HG03025 (cell line): ENCODE measurements around the gene GIGYF2.

Experiments
- ATAC-seq: cut with Tn5 transposase; IDR thresholded peaks from one replicate; pipeline ENCODE4 v1.9.1; 2021; ENCODE audit warnings: mild to moderate bottlenecking, moderate library complexity; ENCODE audit not compliant: unreplicated experiment, low FRiP score

Gene GIGYF2

DNA sequence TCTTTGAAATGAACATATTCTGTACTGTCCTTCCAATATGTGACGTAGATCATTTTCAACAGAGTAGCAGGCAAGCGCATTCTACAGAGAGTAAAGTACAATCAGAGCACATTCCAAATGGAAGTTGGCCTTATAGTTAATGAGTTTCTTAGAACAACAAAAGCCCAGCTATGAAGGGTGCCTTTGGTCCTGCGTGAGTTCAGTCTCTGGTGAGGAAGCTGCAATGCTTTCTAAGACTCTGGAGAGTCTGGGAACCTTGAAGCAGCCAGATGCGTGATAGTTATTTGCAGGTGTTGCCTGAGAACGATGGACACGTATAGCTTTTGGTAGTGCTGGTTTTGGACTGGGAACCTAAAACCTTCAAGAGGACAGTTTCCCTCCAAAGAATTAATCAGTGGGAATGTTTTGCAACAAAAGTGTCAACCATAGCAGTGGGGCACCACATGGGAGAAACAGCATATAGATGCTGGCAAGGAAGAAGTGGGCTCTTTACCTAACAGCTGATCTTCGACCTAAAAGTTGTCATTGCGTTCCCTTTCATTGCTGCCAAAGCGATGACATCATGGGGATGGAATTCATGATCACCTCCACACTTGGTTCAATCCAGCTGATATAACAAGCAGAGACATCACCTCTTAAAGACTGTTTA lies 163.6 kb downstream of the GIGYF2 start:
- ATAC-seq, result no peak

DNA sequence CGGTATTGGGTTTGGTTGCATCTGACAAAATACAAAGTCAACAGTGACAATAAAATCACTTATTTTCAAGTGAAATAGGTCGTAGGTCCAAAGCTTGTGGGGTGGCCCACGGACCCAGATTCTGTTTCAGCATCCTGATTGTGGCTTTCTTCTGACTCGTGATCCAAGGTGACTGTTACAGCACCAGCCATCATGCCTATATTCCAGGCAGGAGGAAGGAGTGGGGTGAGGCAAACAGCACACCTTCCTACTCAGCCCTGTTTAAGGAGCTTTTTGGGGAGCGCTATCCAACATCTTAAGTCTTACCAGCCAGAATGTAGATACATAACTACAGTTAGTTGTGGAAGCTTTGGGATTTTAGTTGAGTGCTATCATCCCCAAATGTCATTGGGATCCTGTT lies 164.2 kb downstream of the GIGYF2 start:
- ATAC-seq, result no peak

DNA sequence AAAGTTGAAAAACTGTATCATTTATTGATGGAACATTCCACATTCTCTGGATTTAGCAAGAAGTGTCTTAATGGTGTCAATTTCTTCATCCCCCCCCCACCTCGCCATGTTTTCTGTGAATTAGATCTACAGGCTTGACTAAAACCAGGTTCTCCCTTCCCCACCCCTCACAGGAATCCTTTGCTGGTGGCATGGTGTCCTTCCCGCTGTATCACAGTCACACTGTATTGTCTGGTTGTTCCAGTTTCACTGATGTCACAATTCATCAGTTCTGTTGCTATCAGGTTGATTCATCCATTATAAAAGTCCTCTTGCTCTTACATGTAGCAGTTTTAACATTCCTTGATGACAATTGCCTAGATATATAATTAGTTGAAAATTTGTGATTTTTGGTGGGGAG lies 166.9 kb downstream of the GIGYF2 start:
- ATAC-seq, result no peak

DNA sequence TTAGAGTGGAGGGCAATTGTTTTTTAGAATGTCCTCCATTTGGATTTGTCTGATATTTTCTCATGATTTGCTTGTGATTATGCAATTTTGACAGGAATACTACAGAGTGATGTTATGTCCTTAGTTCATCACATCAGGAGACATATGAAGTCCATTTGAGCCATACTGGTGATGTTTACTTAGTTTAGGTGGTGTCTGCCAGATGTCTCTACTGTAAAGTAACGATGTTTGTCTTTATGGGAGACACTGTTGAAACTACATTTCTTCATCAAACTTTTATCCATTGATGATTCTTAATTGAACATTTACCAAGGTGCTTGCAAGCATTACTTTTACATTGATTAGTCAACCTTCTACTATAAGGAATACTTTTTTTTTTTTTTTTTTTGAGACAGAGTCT lies 168.0 kb downstream of the GIGYF2 start:
- ATAC-seq, result no peak

DNA sequence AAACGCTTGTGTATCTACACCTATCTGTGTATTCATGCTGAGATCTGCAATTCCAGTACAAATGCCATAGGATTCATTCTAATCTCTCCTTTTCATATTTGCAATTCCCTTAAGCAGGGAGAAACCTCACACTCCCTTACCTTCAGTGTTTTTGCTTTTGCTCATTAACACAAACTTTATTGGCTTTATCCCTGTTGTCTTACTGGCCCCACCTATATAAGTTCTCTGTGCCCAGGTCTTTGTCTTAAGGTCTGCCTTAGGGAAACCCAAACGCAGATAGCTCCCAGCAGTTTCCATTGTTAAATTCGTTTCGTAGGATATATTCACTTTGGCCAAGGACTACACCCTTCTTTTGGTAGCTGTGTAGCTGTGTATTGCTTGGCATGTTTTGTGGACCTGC lies 169.0 kb downstream of the GIGYF2 start:
- ATAC-seq, result no peak

DNA sequence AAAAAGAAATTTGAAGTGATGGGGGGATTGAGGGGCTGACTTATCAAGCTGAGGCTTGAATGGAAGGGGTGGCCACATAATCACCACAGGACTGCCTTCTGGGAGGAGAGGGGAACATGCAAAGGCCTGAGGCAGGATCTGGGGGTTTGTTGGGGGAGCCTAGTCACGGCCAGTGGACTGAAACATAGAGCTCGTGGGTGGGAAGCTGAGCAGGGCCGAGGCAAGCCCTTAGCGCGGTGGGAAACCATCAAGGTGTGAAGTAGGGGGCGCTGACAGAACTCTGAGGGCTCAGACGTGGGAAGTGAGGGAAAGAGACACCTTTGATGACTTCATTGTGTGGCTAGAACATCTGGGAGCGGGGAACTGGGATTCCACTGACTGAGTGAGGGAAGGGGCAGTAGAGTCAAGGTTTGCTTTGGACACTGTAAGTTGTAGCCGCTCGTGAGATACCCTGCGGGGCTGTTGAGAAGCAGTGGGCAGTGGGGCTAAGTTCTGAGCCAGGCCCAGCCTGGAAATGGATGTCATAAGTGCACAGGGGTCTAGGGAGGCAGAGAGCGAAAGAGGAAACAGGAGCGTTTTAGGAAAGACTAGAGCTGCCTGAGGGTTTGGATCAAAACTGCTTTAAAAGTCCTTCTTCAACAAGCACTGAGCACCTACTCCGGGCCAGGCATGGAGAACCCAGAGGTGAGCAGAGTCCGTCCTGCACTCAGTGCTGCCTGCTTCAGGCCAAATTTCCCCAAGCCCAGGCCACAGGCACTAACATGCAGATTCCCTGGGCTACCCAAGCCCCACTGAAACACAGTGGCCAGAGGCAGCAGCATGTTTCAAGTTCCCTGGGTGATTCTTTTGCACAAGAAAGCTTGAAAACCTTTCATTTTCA lies 172.2 kb downstream of the GIGYF2 start:
- ATAC-seq, result no peak

DNA sequence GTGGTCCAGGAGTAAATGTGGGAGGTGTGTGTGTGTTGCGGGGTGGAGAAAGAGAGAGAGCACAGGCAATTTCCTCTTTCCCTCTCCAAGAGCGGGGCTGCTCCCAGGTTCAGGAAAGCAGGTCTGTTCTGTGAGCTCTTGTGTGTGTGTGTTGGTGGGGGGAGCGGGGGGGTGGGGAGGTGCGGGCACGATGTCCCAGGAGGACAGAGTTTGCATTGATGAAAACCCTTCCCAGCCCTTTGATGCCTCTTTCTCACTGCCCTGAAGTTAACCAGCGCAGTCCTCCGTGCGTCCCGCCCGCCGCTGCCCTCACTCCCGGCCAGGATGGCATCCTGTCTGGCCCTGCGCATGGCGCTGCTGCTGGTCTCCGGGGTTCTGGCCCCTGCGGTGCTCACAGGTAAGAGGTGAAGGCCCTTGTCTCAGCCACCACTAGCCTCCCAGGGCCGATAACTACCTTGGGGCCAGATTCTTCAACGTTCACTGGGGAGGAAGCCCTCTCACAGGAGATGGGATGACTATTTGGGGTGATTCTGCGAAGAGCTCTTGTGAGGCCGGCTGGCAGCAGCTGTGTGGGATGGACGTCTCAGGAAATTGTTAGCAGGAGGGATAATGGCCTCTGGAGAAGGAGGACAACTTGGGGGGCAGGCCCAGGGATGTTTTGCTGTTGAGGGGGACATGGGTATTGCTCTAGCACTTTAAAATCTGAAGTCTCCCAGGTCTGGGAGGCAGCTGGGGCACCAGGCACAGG lies 173.1 kb downstream of the GIGYF2 start, which contains the start of gene SNORC:
TSS of gene SNORC (plus strand) at position 247 of the 748 bp plus-strand sequence. CDS start at position 325, 78 bp downstream.
- ATAC-seq, result no peak

DNA sequence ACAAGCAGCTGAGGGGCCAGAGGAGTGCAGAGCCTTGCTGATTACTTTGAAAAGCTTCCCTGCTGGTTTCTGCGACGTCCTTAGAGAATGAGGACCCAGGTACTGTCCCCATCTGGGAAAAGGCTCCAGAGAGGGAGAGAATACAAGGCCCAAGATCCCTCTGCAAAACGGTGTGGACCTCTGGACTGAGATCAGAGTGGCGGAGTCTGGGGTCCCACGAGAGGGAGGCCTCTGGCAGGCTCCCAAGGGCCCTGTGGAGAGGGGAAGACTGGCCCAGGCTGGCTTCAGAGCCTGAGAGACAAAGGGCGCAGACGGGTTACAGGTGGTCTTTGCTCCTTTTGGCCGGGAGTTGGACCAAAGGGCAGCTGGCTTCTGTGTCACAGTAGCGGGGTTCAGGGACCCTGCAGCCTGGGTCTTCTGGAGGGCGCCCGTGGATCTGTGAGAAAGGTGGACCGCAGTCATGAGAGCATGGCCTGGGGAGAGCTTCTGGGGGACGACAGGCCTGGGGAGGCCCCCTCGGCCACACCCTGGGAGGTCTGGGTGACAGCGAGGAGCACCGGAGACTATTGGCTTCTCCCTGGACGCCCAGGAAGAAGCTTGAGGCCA lies 173.7 kb downstream of the GIGYF2 start:
- ATAC-seq, result no peak

DNA sequence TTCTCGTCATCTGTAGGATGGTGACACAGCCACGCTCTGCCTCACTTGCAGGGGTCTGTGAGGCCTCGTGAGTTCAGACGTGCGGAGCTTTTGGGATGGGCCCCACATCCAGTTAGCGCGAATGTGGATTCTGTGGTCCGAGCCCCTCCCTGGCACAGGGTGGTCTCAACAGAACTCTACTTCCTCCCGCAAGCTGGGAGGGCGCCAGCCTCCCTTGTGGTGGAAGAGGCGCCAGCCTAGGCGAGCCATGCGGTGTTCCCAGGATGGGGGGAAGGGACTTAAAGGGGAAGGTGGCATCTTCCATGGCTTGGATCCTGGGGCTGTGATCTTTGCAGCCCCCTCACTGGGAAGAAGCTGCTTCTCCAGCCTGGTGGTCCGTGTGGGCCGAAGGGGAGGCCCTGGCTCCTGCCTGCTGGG lies 174.3 kb downstream of the GIGYF2 start:
- no peak for ATAC-seq

DNA sequence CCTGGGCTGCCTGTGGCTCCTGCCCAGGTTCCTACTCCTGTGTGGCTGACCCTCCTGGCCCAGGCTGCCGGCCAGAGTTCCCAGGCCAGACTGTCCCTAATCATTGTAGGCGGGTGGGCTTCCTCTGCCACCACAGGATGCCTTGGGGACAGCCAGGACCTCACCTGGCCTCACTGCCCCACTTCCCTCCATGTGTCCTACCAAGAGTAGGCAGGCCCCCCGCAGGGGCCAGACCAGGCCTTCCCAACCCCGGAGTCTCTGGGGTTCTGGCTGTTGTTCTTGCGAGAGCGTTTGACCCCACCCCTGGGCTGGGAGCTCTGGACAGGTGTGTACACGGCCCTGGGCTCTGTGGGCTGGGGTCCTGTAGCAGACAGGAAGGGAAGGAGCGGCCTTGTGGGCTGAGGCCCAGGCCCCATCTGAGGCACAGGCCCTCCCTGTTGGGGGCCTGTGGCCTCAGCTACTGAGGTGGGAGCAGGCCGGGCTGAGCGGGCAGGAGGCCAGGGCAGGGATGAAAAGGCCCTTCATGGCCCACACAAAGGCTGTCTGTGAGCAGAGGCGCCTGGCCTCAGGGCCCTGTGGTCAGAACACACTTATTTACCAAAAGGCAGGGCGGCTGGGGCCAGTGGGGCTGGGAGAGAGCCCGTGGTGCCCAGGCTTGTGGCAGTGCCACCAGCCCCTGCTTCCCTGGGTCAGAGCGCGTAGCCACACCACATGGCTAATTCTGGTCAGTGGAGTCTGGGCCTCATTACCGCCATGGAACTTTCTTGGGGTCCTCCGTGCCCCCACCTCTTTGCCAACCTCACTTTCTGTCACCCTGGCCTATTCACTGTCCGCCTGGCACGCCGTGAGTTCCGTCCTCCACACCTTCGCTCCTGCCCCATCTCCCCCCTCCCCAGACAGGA lies 175.0 kb downstream of the GIGYF2 start:
- ATAC-seq, result no peak

DNA sequence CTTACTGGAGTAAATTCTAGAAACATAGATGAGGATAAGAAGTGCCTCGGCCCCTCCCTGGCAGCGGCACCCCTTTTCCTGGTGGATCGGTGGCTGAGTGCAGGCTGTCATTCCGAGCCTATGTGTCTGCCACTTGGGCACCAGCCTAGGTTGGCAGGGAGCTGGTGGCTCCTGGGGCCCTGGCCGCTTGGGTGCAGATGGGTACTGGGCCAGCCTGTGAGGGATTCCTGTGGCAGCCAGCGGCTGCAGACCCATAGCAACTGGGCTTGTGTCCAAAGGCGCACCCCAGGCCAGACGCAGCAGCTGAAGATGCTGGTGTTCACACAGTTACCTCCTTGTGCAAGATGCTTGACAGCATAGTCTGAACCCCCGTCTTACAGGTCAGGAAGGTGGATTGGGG lies 175.7 kb downstream of the GIGYF2 start:
- no peak for ATAC-seq

DNA sequence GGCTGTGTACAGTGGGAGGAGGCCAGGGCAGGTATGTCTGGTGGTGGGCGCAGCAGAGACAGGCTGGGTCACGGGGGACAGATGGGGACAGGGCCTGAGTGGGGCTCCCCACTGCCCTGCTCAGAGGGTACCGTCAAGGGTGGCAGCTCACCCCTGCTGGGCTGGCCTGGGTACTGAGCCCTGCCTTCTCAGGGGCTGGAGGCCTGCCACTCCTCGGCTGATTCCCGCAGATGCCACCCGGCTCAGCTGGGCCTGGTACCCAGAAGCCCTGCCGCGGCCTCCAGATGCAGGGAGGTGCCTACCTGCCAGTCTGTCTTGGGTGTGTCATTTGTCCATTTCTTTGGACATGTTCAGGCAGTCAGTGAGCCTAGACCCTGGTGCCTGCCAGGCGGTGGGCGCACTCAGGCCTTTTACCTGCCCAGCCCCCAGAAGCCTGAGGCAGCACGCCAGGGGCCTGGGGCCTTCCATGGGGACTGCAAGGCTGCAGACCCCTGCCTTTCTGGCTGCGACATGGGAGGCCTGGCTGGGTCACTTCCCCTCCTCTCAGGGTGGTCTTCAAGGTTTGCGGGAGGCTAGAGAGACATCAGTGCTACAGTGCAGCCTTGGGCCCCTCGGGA lies 176.3 kb downstream of the GIGYF2 start:
- no peak for ATAC-seq

DNA sequence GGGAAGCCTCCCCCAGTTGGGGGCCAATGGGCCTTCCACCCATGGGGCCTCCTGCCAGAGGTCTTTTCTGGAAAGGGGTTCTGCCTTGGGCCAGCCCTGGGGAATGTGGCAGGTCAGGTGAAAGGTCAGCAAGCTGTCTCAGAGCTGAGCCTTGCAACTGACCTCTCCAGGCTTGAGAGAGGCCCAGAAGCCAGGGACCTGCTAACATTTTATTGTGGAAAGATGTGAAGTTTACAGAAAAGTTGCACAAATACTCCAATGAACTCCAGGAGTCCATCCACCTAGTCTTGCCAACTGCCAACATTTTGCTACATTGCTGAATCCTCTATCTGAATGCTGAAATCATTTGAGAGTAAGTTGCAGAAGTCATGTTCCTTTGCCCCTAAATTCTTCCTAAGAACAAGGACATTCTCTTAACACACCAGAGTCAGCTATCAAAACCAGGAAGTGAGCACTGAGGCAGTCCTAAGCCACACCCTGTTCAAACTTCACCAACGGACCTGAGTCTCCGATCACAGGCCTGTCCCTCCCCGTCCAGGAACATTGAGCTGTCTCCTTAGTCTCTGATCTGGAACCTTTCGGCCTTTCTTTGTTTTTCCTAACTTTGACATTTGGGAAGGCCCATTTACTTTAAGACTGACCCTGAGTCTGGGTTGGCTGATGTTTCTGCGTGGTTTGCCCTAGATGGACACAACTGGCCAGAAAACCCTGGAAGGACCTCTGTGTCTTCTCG lies 176.9 kb downstream of the GIGYF2 start:
- ATAC-seq, result no peak

DNA sequence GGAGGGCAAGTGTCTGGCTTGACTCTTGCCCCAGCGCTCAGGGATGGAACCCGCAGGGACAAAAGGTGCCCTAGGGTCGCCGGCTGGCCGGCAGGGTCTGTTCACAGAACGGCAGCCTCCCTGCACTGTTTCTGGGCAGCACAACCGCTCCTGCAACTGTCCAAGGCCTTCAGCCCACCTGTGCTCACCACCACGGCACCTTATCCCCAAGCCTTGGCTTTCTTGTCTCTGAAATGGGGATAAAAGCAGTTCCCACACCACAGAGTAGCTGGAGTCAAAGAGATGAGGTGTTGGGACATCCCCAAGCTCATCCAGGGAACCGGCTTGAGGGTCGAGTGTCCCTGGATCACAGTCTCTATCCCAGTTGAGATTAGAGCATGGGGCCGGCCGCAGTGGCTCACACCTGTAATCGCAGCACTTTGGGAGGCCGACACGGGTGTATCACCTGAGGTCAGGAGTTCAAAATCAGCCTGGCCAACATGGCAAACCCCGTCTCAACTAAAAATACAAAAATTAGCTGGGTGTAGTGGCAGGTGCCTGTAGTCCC lies 177.6 kb downstream of the GIGYF2 start:
- no peak for ATAC-seq

DNA sequence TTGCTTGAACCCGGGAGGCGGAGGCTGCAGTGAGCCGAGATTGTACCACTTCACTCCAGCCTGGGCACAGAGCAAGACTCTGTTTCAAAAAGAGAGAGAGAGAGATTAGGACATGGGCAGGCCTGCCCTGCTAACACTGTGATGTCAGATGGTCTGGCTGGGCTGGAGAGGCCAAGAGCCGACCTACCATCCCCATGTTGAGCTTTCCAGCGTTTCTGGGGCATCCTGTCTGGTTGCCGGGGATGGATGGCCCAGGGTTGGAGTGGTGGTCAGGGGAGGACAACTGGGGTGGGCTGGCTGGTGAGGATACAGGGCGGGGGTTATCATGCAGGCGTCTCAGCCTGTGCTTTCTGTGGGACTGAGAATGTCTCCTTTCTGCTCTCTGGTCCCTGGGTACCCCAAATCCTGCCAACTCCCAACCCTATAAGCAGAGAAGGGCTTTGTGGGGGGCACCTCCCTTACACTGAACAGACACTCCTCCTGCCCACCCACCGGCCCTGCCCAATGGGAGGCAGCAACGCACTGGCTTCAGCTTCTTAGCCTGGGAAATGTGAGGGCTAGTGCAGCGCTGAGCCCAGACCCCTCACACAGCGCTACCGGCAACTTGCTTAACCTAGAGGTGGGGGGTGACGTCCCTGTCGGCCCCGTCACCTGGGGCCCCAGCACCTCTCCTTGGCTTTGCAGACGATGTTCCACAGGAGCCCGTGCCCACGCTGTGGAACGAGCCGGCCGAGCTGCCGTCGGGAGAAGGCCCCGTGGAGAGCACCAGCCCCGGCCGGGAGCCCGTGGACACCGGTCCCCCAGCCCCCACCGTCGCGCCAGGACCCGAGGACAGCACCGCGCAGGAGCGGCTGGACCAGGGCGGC lies 178.4 kb downstream of the GIGYF2 start:
- no peak for ATAC-seq

DNA sequence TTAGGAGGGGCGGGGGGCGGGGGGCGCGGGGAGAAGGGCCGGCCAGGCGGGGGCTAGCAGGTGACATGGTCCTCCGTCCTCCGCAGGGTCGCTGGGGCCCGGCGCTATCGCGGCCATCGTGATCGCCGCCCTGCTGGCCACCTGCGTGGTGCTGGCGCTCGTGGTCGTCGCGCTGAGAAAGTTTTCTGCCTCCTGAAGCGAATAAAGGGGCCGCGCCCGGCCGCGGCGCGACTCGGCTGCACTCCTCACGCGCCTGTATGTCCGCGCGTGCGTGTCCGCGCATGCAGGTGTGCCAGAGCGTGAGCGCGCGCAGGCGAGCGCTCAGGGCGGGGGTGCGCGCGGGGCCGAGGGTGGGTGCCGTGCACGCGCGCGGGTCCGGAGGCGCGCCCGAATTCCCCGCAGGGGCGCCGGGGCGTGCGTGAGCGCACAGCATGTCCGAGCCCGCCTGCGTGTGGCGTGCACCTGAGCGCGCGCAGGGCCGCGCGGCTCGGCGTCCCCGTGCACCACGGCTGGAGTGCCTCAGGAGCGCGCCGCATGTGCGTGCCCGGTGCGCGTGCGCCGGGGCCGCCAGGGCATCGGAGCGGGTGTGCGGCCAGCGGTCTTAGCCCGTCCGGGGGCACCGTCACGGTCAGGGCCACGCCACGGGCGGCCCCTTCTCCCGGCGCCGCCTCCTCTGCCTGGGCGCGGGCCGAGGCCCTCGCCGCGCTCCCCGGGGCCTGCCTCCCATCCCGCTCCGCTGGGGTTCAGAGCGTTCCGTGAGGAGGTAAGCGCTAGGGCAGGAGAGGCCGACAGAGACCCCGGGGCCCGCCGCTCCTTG lies 179.2 kb downstream of the GIGYF2 start:
- ATAC-seq, result no peak

DNA sequence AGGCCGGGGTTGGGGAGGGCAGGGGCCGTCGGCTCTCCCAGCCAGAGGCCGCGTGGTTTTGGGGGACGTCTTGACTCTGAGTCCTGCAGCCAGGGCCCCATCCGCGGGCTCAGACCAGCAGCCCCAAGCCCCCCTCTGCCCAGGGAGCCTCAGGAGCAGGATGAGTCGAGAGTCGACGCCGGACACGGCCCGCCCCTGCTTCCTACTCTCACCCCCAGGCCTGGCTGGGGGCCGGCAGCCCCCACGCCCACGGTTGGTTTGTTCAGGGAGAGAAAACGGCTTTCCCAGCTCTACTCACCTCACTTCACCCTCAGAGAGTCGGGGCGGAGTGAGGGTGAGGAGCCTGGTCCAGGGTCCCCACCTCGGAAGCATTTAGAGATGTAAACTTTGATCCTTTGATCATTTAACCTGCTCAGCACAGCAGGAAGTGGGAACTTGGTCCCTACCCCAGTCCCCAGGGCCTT lies 179.9 kb downstream of the GIGYF2 start:
- ATAC-seq, result no peak
